GM12878 (cell line): Measurements from ENCODE around the gene MFSD6. TPM values are rescaled to one million over a fixed set of nuclear protein-coding genes. Genes with fewer than 3 reads are reported as not detected.

ENCODE experiments used
- ATAC-seq: fragments of 200-7000 bp; cut with Tn5 transposase; 3 replicates; pipeline ENCODE4 v1.9.1; 2020; ENCODE audit warnings: mild to moderate bottlenecking, moderate library complexity
- BruUV-seq: library from RNA; stranded (reverse); fragments of 400-500 nt; replicated peaks from 2 replicates; lab custom pipeline; 2021; lab: Mats Ljungman, UMichigan
- CTCF ChIA-PET: fragments of 300-600 bp; sonication (Branson Sonifier 250); formaldehyde crosslinking; extraction: SDS; loops from one replicate; lab custom pipeline; 2021; ENCODE audit warnings: inconsistent platforms; lab: Yijun Ruan, JAX
- POLR2A ChIA-PET: fragments of 350-600 bp; formaldehyde crosslinking; extraction: SDS; loops from one replicate; lab custom pipeline; 2021; ENCODE audit warnings: inconsistent platforms; lab: Charles Lee
- RAD21 ChIA-PET: fragments of 300-600 bp; sonication (Branson Sonifier 250); formaldehyde crosslinking; loops from one replicate; lab custom pipeline; 2023; ENCODE audit warnings: antibody characterized with exemption; ENCODE audit not compliant: unreplicated experiment; lab: Charles Lee
- SMC1A ChIA-PET: fragments of 300-600 bp; sonication (Branson Sonifier 250); formaldehyde crosslinking; loops from one replicate; lab custom pipeline; 2023; ENCODE audit not compliant: unreplicated experiment, uncharacterized antibody; lab: Charles Lee
- DNase-seq: peaks from one replicate; pipeline ENCODE4 v3.0.0-alpha.2; 2011; ENCODE audit warnings: low read depth, low spot score
- FAIRE-seq: peaks from 3 replicates; lab custom pipeline; 2011; peaks lifted over from hg19 to GRCh38; lab: Jason Lieb, UNC
- H2AFZ ChIP-seq: 2 replicates; pipeline ENCODE4 v1.6.0; 2011; ENCODE audit warnings: low read depth, low read length, control low read depth; ENCODE audit not compliant: control insufficient read depth
- H3K27ac ChIP-seq: 2 replicates; pipeline ENCODE4 v1.5.1; 2011; ENCODE audit warnings: control low read depth; ENCODE audit not compliant: control insufficient read depth, insufficient read depth
- H3K27me3 ChIP-seq, 2 experiments: replicated peaks in 1 of 2; 2 replicates each; pipeline versions ENCODE4 v1.6.0 to v1.6.1; 2011; ENCODE audit warnings: low read length in 1 of 2; ENCODE audit not compliant: control insufficient read depth in 2 of 2, insufficient read depth in 2 of 2
- H3K36me3 ChIP-seq, 2 experiments: 2 replicates each; pipeline ENCODE4 v1.5.1; 2011; ENCODE audit warnings: low read length in 1 of 2; ENCODE audit not compliant: control insufficient read depth in 2 of 2, insufficient read depth in 2 of 2
- H3K4me1 ChIP-seq: 2 replicates; pipeline ENCODE4 v1.6.1; 2011; ENCODE audit warnings: mild to moderate bottlenecking, low read length, moderate library complexity, mixed read lengths; ENCODE audit not compliant: control insufficient read depth, insufficient read depth
- H3K4me2 ChIP-seq: 2 replicates; pipeline ENCODE4 v1.6.0; 2011; ENCODE audit warnings: control low read depth; ENCODE audit not compliant: control insufficient read depth, insufficient read depth
- H3K4me3 ChIP-seq: fragments of 200-600 bp; sonication (generic); 2 replicates; pipeline ENCODE4 v1.5.1; 2016
- H3K79me2 ChIP-seq: 2 replicates; pipeline ENCODE4 v1.6.0; 2011; ENCODE audit warnings: low read length; ENCODE audit not compliant: control insufficient read depth, insufficient read depth
- H3K9ac ChIP-seq: 2 replicates; pipeline ENCODE4 v1.8.0; 2011; ENCODE audit warnings: low read length, control low read depth, mixed read lengths; ENCODE audit not compliant: control insufficient read depth, insufficient read depth
- H3K9me3 ChIP-seq: replicated peaks from 3 replicates; pipeline ENCODE4 v1.5.1; 2011; ENCODE audit warnings: mild to moderate bottlenecking, low read length; ENCODE audit not compliant: control insufficient read depth, insufficient read depth
- H4K20me1 ChIP-seq: 2 replicates; pipeline ENCODE4 v1.6.0; 2011; ENCODE audit not compliant: control insufficient read depth, insufficient read depth
- IKZF2 ChIP-seq, 2 experiments: fragments of 450-650 bp; IDR thresholded peaks; 2 replicates each; pipeline ENCODE4 v1.6.1; 2017; ENCODE audit warnings: mild to moderate bottlenecking in 2 of 2, moderate library complexity in 2 of 2
- JUNB ChIP-seq: IDR thresholded peaks from 2 replicates; pipeline ENCODE4 v1.6.1; 2016; ENCODE audit warnings: antibody characterized with exemption, mild to moderate bottlenecking
- KAT2A ChIP-seq: conservative IDR thresholded peaks from 2 replicates; pipeline ENCODE4 v1.6.1; 2011; ENCODE audit warnings: low read depth, low read length; ENCODE audit not compliant: control insufficient read depth
- MEF2A ChIP-seq: IDR thresholded peaks from 2 replicates; pipeline ENCODE4 v1.6.1; 2011; ENCODE audit warnings: low read depth, mild to moderate bottlenecking, low read length, moderate library complexity; ENCODE audit not compliant: insufficient read depth
- NR2C2 ChIP-seq: IDR thresholded peaks from 2 replicates; pipeline ENCODE4 v1.6.1; 2011; ENCODE audit warnings: borderline replicate concordance, low read depth; ENCODE audit not compliant: control insufficient read depth, insufficient read length
- PAX8 ChIP-seq: fragments of 450-650 bp; IDR thresholded peaks from 2 replicates; pipeline ENCODE4 v1.6.1; 2017; ENCODE audit warnings: mild to moderate bottlenecking, moderate library complexity
- POLR2AphosphoS5 ChIP-seq: IDR thresholded peaks from 2 replicates; pipeline ENCODE4 v1.6.1; 2011; ENCODE audit warnings: mild to moderate bottlenecking, low read length, inconsistent platforms
- SREBF2 ChIP-seq: IDR thresholded peaks from 2 replicates; pipeline ENCODE4 v1.6.1; 2012; ENCODE audit warnings: mild to moderate bottlenecking, low read length
- STAT3 ChIP-seq: IDR thresholded peaks from 2 replicates; pipeline ENCODE4 v1.6.1; 2011; ENCODE audit warnings: low read depth, low read length, improper control_type of control experiment
- ZNF274 ChIP-seq: IDR thresholded peaks from one replicate; pipeline ENCODE4 v1.8.0; 2011; ENCODE audit not compliant: insufficient read length, insufficient read depth
- WGBS: methylation state at CpG from one replicate; pipeline ENCODE4 v1.1.6; 2016; ENCODE audit warnings: low lambda C conversion rate; ENCODE audit not compliant: insufficient replicate concordance, insufficient coverage; ENCODE audit errors: missing lambda C conversion rate; 5-methylcytosine and 5-hydroxymethylcytosine counted together
- in situ Hi-C: fragments of 300-500 bp; cut with MboI; formaldehyde crosslinking; loops from 9 replicates; pipeline ENCODE4 v1.14.3; 2018; ENCODE audit warnings: mixed read lengths
- intact Hi-C: fragments of 100-400 bp; cut with micrococcal nuclease; formaldehyde crosslinking; loops from one replicate; pipeline ENCODE4 v1.14.2; 2022; ENCODE audit not compliant: unreplicated experiment
- polyA plus RNA-seq, 11 experiments: library from polyadenylated mRNA; depleted of rRNA in 4 of 11; unstranded in 6 of 11; stranded (reverse) in 5 of 11; fragments of >200 nt; fragmentation: Nextera tagmentation in 4 of 11; fragmentation: Illumina TruSeq in 1 of 11; extraction: Ambion mirVana in 4 of 11; extraction: Trizol in 1 of 11; gene quantifications; 1 replicate in 1 of 11; 2 replicates in 10 of 11; pipeline versions ENCODE4 v1.2.1 to v1.2.3, GENCODE V29; 2011 to 2016; ENCODE audit warnings: inconsistent platforms in 2 of 11, missing spikeins in 2 of 11, low read depth in 1 of 11
- total RNA-seq, 4 experiments: library from RNA; depleted of rRNA in 3 of 4; stranded (reverse); fragments of >200 nt in 3 of 4; fragmentation: Illumina TruSeq in 1 of 4; extraction: Trizol in 1 of 4; gene quantifications; 2 replicates each; pipeline versions ENCODE4 v1.2.1 to v1.2.3, GENCODE V29; 2013 to 2021
- TF ChIP-seq, protein P1 (sequence below): IDR thresholded peaks from 2 replicates; pipeline ENCODE4 v1.6.1; 2011; ENCODE audit warnings: borderline replicate concordance, low read depth, mild to moderate bottlenecking, moderate library complexity, low read length; ENCODE audit not compliant: insufficient read depth, poor library complexity, severe bottlenecking
- TF ChIP-seq, protein P2 (sequence below): fragments of 450-650 bp; conservative IDR thresholded peaks from 2 replicates; pipeline ENCODE4 v1.6.1; 2017; ENCODE audit warnings: mild to moderate bottlenecking, moderate library complexity
- TF ChIP-seq, protein P3 (sequence below): fragments of 450-650 bp; formaldehyde crosslinking; IDR thresholded peaks from 2 replicates; pipeline ENCODE4 v1.4.0; 2022; ENCODE audit warnings: mild to moderate bottlenecking, moderate library complexity
- TF ChIP-seq, protein P4 (sequence below): fragments of 450-650 bp; IDR thresholded peaks from 2 replicates; pipeline ENCODE4 v1.6.1; 2017; ENCODE audit warnings: mild to moderate bottlenecking, moderate library complexity

MFSD6 gene
- total and polyA plus RNA-seq, 10 of the 15 experiments (the other 5 are each of a cell fraction or from before 2014, with no cell fraction given): 6.7 to 42.6 (median 24.2) TPM

DNA sequence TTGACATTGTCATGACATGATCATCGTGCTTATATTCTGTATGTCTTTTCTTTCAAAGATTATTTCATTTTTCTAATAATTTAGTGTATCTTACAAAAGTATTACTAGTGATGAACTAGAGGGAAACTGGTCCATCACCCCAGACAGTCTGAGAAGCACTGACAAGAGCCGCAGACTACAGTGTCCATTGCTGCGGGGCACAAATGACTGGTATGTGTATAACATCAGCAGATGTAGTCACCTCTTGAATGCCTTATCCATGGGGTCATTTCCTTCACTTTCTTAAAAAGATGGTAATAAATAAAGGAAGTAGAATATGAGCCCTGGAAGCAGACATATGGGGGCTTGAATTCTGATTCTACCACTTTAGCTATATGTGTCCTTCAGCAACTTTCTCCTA is 96.8 kb downstream of the MFSD6 start:
- H3K9ac ChIP-seq: no peak overlapping the region
- peaks cover 2 to 12% of the 10 kb centered on the region in 2 experiments for H3K36me3 ChIP-seq
- DNase-seq: no peak
- no peaks in the 10 kb centered on the region for H4K20me1 ChIP-seq
- in situ Hi-C loops: loop anchor here (5.0 to 10.0 kb wide), 2 partner anchors 118 to 420 kb away; no protein-coding TSS in a partner anchor
- ChIA-PET POLR2A (interaction anchor here (0.5 kb wide), 1 partner anchor 60 kb away, joined by 5 read pairs; no protein-coding TSS in a partner anchor), RAD21 (interaction anchor here (1.2 kb wide), 1 partner anchor 11 kb away, joined by 3 read pairs; no protein-coding TSS in a partner anchor), CTCF (no interaction called here), SMC1A (interaction anchor here (0.9 kb wide), 1 partner anchor 53 kb away, joined by 3 read pairs; no protein-coding TSS in a partner anchor)
- WGBS: 97% methylated on average over 3 of the region's 3 CpGs
- no peak overlapping the region for H3K4me2 ChIP-seq
- no peak overlapping the region for H2AFZ ChIP-seq
- H3K27ac ChIP-seq: no peak overlapping the region
- no peaks in the 10 kb centered on the region for H3K79me2 ChIP-seq
- no peak for ATAC-seq
- H3K4me3 ChIP-seq: no peak overlapping the region
- FAIRE-seq: no peak
- intact Hi-C loops: no loop called here
- no TSS peak for BruUV-seq
- H3K4me1 ChIP-seq: no peaks in the 10 kb centered on the region
- H3K27me3 ChIP-seq: no peaks in the 10 kb centered on the region
- H3K9me3 ChIP-seq: no peaks in the 10 kb centered on the region
- TF ChIP-seq MEF2A: no peak
- TF ChIP-seq IKZF2 (IDR thresholded peaks at IDR 0.05): no peak
- TF ChIP-seq, protein P1, sequence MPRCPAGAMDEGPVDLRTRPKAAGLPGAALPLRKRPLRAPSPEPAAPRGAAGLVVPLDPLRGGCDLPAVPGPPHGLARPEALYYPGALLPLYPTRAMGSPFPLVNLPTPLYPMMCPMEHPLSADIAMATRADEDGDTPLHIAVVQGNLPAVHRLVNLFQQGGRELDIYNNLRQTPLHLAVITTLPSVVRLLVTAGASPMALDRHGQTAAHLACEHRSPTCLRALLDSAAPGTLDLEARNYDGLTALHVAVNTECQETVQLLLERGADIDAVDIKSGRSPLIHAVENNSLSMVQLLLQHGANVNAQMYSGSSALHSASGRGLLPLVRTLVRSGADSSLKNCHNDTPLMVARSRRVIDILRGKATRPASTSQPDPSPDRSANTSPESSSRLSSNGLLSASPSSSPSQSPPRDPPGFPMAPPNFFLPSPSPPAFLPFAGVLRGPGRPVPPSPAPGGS: no peak
- TF ChIP-seq, protein P2, sequence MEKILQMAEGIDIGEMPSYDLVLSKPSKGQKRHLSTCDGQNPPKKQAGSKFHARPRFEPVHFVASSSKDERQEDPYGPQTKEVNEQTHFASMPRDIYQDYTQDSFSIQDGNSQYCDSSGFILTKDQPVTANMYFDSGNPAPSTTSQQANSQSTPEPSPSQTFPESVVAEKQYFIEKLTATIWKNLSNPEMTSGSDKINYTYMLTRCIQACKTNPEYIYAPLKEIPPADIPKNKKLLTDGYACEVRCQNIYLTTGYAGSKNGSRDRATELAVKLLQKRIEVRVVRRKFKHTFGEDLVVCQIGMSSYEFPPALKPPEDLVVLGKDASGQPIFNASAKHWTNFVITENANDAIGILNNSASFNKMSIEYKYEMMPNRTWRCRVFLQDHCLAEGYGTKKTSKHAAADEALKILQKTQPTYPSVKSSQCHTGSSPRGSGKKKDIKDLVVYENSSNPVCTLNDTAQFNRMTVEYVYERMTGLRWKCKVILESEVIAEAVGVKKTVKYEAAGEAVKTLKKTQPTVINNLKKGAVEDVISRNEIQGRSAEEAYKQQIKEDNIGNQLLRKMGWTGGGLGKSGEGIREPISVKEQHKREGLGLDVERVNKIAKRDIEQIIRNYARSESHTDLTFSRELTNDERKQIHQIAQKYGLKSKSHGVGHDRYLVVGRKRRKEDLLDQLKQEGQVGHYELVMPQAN: no peak
- no peak for TF ChIP-seq SREBF2
- no peak for TF ChIP-seq JUNB
- TF ChIP-seq KAT2A: no peak
- TF ChIP-seq, protein P3, sequence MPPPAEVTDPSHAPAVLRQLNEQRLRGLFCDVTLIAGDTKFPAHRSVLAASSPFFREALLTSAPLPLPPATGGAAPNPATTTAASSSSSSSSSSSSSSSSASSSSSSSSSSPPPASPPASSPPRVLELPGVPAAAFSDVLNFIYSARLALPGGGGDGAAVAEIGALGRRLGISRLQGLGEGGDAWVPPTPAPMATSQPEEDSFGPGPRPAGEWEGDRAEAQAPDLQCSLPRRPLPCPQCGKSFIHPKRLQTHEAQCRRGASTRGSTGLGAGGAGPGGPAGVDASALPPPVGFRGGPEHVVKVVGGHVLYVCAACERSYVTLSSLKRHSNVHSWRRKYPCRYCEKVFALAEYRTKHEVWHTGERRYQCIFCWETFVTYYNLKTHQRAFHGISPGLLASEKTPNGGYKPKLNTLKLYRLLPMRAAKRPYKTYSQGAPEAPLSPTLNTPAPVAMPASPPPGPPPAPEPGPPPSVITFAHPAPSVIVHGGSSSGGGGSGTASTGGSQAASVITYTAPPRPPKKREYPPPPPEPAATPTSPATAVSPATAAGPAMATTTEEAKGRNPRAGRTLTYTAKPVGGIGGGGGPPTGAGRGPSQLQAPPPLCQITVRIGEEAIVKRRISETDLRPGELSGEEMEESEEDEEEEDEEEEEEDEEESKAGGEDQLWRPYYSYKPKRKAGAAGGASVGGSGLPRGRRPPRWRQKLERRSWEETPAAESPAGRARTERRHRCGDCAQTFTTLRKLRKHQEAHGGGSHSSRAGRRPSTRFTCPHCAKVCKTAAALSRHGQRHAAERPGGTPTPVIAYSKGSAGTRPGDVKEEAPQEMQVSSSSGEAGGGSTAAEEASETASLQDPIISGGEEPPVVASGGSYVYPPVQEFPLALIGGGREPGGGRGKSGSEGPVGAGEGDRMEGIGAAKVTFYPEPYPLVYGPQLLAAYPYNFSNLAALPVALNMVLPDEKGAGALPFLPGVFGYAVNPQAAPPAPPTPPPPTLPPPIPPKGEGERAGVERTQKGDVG (CRISPR knock-in tag): no peak
- no peak for TF ChIP-seq NR2C2
- no peak for TF ChIP-seq PAX8
- no peak for TF ChIP-seq POLR2AphosphoS5
- TF ChIP-seq STAT3: no peak
- TF ChIP-seq ZNF274: no peak
- TF ChIP-seq, protein P4, sequence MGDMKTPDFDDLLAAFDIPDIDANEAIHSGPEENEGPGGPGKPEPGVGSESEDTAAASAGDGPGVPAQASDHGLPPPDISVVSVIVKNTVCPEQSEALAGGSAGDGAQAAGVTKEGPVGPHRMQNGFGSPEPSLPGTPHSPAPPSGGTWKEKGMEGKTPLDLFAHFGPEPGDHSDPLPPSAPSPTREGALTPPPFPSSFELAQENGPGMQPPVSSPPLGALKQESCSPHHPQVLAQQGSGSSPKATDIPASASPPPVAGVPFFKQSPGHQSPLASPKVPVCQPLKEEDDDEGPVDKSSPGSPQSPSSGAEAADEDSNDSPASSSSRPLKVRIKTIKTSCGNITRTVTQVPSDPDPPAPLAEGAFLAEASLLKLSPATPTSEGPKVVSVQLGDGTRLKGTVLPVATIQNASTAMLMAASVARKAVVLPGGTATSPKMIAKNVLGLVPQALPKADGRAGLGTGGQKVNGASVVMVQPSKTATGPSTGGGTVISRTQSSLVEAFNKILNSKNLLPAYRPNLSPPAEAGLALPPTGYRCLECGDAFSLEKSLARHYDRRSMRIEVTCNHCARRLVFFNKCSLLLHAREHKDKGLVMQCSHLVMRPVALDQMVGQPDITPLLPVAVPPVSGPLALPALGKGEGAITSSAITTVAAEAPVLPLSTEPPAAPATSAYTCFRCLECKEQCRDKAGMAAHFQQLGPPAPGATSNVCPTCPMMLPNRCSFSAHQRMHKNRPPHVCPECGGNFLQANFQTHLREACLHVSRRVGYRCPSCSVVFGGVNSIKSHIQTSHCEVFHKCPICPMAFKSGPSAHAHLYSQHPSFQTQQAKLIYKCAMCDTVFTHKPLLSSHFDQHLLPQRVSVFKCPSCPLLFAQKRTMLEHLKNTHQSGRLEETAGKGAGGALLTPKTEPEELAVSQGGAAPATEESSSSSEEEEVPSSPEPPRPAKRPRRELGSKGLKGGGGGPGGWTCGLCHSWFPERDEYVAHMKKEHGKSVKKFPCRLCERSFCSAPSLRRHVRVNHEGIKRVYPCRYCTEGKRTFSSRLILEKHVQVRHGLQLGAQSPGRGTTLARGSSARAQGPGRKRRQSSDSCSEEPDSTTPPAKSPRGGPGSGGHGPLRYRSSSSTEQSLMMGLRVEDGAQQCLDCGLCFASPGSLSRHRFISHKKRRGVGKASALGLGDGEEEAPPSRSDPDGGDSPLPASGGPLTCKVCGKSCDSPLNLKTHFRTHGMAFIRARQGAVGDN: no peak
